Neuronal stem cell (in vitro differentiated cells): ENCODE data around the gene B3GAT3.
"Not testable (repeated sequence)": the region's sequence is repeated elsewhere in the genome, so short reads cannot be mapped to it uniquely, and the experiment has no call there.

Experiments
- DNase-seq: peaks from one replicate; pipeline ENCODE4 v3.0.0-alpha.2; 2013; ENCODE audit warnings: low spot score
- H2AFZ ChIP-seq: one replicate; pipeline ENCODE4 v1.6.1; 2013; ENCODE audit warnings: mild to moderate bottlenecking, low read length, inconsistent platforms
- H2AK5ac ChIP-seq: 2 replicates; pipeline ENCODE4 v1.6.1; 2013; ENCODE audit warnings: low read depth, mild to moderate bottlenecking, inconsistent platforms, low read length, moderate library complexity, mixed read lengths
- H2BK120ac ChIP-seq: 2 replicates; pipeline ENCODE4 v1.6.1; 2013; ENCODE audit warnings: low read depth, mild to moderate bottlenecking, inconsistent platforms, low read length, moderate library complexity, mixed read lengths
- H2BK12ac ChIP-seq: one replicate; pipeline ENCODE4 v1.6.1; 2013; ENCODE audit warnings: low read length, inconsistent platforms
- H2BK15ac ChIP-seq: 2 replicates; pipeline ENCODE4 v1.6.1; 2013; ENCODE audit warnings: mild to moderate bottlenecking, low read length, inconsistent platforms, mixed read lengths
- H2BK5ac ChIP-seq: one replicate; pipeline ENCODE4 v1.6.1; 2013; ENCODE audit warnings: inconsistent platforms, mild to moderate bottlenecking, low read length, moderate library complexity
- H3K14ac ChIP-seq: one replicate; pipeline ENCODE4 v1.6.1; 2013; ENCODE audit warnings: low read length, inconsistent platforms
- H3K18ac ChIP-seq: 2 replicates; pipeline ENCODE4 v1.6.1; 2013; ENCODE audit warnings: low read length, inconsistent platforms
- H3K23ac ChIP-seq: 2 replicates; pipeline ENCODE4 v1.6.1; 2013; ENCODE audit warnings: low read depth, mild to moderate bottlenecking, mixed read lengths, low read length, inconsistent platforms; ENCODE audit not compliant: poor library complexity
- H3K27ac ChIP-seq: replicated peaks from 3 replicates; pipeline ENCODE4 v1.5.1; 2013; ENCODE audit warnings: low read length, inconsistent platforms
- H3K27me3 ChIP-seq, 3 experiments: 2 replicates each; pipeline ENCODE4 v1.6.1; 2013; ENCODE audit warnings: low read length in 3 of 3, mild to moderate bottlenecking in 2 of 3, inconsistent platforms in 1 of 3, low read depth in 1 of 3, mixed read lengths in 1 of 3, moderate library complexity in 1 of 3; ENCODE audit not compliant: control insufficient read depth in 3 of 3, insufficient read depth in 3 of 3
- H3K36me3 ChIP-seq, 2 donors: replicated peaks in 1 of 2; 2 replicates each; pipeline ENCODE4 v1.6.1; 2013; ENCODE audit warnings: low read length in 2 of 2; ENCODE audit not compliant: control insufficient read depth in 2 of 2, insufficient read depth in 2 of 2
- H3K4ac ChIP-seq: 2 replicates; pipeline ENCODE4 v1.6.1; 2013; ENCODE audit warnings: inconsistent platforms, mild to moderate bottlenecking, low read length, moderate library complexity
- H3K4me1 ChIP-seq, 2 donors: 1 replicate in 1 of 2; 2 replicates in 1 of 2; pipeline ENCODE4 v1.6.1; 2013; ENCODE audit warnings: low read length in 2 of 2, low read depth in 1 of 2; ENCODE audit not compliant: control insufficient read depth in 2 of 2, insufficient read depth in 1 of 2
- H3K4me2 ChIP-seq: one replicate; pipeline ENCODE4 v1.6.1; 2013; ENCODE audit warnings: mild to moderate bottlenecking, low read length, inconsistent platforms; ENCODE audit not compliant: insufficient read depth, poor library complexity, severe bottlenecking
- H3K4me3 ChIP-seq, 2 donors: 2 replicates each; pipeline ENCODE4 v1.5.1; 2013; ENCODE audit warnings: low read length in 2 of 2, mild to moderate bottlenecking in 2 of 2, inconsistent platforms in 1 of 2, moderate library complexity in 1 of 2
- H3K79me1 ChIP-seq: one replicate; pipeline ENCODE4 v1.6.1; 2013; ENCODE audit warnings: low read depth, mild to moderate bottlenecking, inconsistent platforms, low read length, moderate library complexity
- H3K9ac ChIP-seq: one replicate; pipeline ENCODE4 v1.6.1; 2013; ENCODE audit warnings: mild to moderate bottlenecking, low read depth, low read length, inconsistent platforms; ENCODE audit not compliant: poor library complexity
- H3K9me3 ChIP-seq, 2 donors: replicated peaks in 1 of 2; 2 replicates each; pipeline versions ENCODE3 to v1.6.1; 2013; ENCODE audit warnings: low read length in 2 of 2, mild to moderate bottlenecking in 2 of 2, inconsistent platforms in 1 of 2, low read depth in 1 of 2, mixed read lengths in 1 of 2, moderate library complexity in 1 of 2; ENCODE audit not compliant: control insufficient read depth in 2 of 2, insufficient read depth in 1 of 2
- H4K8ac ChIP-seq: one replicate; pipeline ENCODE4 v1.6.1; 2013; ENCODE audit warnings: low read depth, mild to moderate bottlenecking, inconsistent platforms, low read length, moderate library complexity
- H4K91ac ChIP-seq: one replicate; pipeline ENCODE4 v1.6.1; 2013; ENCODE audit warnings: low read length, low read depth, mild to moderate bottlenecking, inconsistent platforms; ENCODE audit not compliant: poor library complexity
- WGBS, 2 donors: extraction: QIAGEN DNeasy Blood & Tissue Kit; methylation state at CpG; one replicate each; pipeline ENCODE4 v1.1.7; 2013; ENCODE audit warnings: missing lambda C conversion rate in 2 of 2, mixed read lengths in 1 of 2; ENCODE audit not compliant: insufficient read length in 2 of 2, insufficient replicate concordance in 1 of 2; ENCODE audit errors: extremely low coverage in 2 of 2; 5-methylcytosine and 5-hydroxymethylcytosine counted together

Gene B3GAT3

DNA sequence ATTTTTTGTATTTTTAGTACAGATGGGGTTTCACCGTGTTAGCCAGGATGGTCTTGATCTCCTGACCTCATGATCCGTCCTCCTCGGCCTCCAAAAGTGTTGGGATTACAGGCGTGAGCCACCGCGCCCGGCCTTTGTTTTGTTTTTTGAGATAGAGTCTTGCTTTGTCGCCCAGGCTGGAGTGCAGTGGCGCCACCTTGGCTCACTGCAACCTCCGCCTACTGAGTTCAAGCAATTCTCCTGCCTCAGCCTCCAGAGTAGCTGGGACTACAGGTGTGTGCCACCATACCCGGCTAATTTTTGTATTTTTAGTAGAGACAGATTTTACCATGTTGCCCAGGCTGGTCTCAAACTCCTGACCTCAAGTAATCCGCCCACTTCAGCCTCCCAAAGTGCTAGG lies 28.5 kb upstream of the B3GAT3 start:
- H4K91ac ChIP-seq, H3K9ac ChIP-seq, H3K27me3 ChIP-seq, H3K4me2 ChIP-seq, H3K18ac ChIP-seq, H2BK5ac ChIP-seq, DNase-seq, H2BK15ac ChIP-seq, H2BK120ac ChIP-seq, H3K4me1 ChIP-seq, H2AFZ ChIP-seq, H3K14ac ChIP-seq, H2AK5ac ChIP-seq, H3K9me3 ChIP-seq, H3K27ac ChIP-seq, H3K23ac ChIP-seq, H3K4ac ChIP-seq, H2BK12ac ChIP-seq, H3K4me3 ChIP-seq, H4K8ac ChIP-seq: not testable (repeated sequence)
- H3K36me3 ChIP-seq: peaks cover 21 to 34% of the 10 kb centered on the region in 2 donors
- H3K79me1 ChIP-seq: peaks cover 12% of the 10 kb centered on the region
- WGBS, 2 donors: no CpG with 5 or more reads among the region's 12 CpGs

DNA sequence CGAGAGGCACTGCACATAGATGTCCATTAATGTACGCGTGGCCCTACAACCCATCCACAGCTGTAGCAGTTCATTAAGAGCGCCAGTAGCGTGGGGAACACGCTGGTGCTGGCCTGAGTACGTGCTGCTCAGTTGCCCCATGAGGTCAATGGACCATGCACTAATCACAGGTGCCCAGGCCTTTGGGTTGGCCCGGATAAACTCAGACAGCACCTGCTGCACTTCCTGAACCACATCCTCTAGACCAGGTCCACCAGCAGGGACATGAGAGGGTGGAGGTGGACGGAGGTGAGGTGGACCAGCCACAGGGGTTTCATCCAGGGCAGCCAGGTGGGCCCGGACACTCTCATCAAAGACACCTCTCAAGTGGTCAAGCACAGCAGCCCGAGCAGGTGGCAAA lies 27.7 kb upstream of the B3GAT3 start:
- no peak overlapping the region for H2BK5ac ChIP-seq
- no peak for DNase-seq
- no peak overlapping the region for H3K4me3 ChIP-seq
- peaks cover 4 to 8% of the 10 kb centered on the region in 2 donors for H3K4me1 ChIP-seq
- no peaks in the 10 kb centered on the region for H3K27me3 ChIP-seq
- no CpG with 5 or more reads among the region's 11 CpGs for WGBS, 2 donors
- peaks cover 12% of the 10 kb centered on the region for H3K79me1 ChIP-seq
- H2AK5ac ChIP-seq: no peak overlapping the region
- no peak overlapping the region for H2AFZ ChIP-seq
- no peak overlapping the region for H4K8ac ChIP-seq
- no peak overlapping the region for H4K91ac ChIP-seq
- H3K14ac ChIP-seq: no peak overlapping the region
- H3K36me3 ChIP-seq: peaks cover 21 to 41% of the 10 kb centered on the region in 2 donors
- H3K9me3 ChIP-seq: no peaks in the 10 kb centered on the region
- no peak overlapping the region for H3K27ac ChIP-seq
- peak overlapping the region; percentile 7 for H3K9ac ChIP-seq
- H2BK15ac ChIP-seq: no peak overlapping the region
- no peak overlapping the region for H2BK12ac ChIP-seq
- H3K23ac ChIP-seq: no peak overlapping the region
- no peak overlapping the region for H3K18ac ChIP-seq
- H3K4ac ChIP-seq: no peak overlapping the region
- no peak overlapping the region for H2BK120ac ChIP-seq
- H3K4me2 ChIP-seq: no peak overlapping the region

DNA sequence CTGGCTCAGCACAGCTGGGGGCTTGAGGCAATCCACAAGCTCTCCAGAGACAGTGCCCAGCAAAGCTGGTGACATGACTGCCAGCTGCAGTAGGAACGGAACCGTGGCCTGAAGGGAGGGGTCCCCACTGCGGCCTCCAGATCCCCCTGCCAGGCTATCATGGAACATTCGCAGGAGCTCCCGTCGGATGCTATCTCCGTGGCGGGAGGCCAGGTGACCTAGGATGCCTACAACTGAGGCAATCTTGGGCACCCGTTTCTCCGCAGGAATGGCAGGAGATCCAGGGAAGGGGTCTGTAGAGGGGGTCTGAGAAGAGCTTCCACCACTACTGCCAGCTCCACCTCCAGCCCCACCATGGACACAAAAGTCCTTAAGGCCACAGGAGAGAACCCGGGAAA lies 27.2 kb upstream of the B3GAT3 start:
- Histone ChIP-seq H2BK15ac (no peak overlapping the region), H3K27ac (no peak overlapping the region), H3K9ac (no peak overlapping the region), H4K8ac (no peak overlapping the region), H2BK12ac (no peak overlapping the region), H3K14ac (no peak overlapping the region), H3K4me1 (peaks cover 4 to 8% of the 10 kb centered on the region in 2 donors), H3K79me1 (peaks cover 13% of the 10 kb centered on the region), H2BK120ac (no peak overlapping the region), H3K4ac (no peak overlapping the region), H4K91ac (no peak overlapping the region), H3K23ac (no peak overlapping the region), H3K18ac (no peak overlapping the region), H3K27me3 (no peaks in the 10 kb centered on the region), H3K4me3 (no peak overlapping the region), H3K9me3 (no peaks in the 10 kb centered on the region), H2AFZ (no peak overlapping the region), H3K36me3 (peaks cover 26 to 46% of the 10 kb centered on the region in 2 donors), H2AK5ac (no peak overlapping the region), H2BK5ac (no peak overlapping the region), H3K4me2 (no peak overlapping the region)
- no peak for DNase-seq
- WGBS, 2 donors: no CpG with 5 or more reads among the region's 11 CpGs

DNA sequence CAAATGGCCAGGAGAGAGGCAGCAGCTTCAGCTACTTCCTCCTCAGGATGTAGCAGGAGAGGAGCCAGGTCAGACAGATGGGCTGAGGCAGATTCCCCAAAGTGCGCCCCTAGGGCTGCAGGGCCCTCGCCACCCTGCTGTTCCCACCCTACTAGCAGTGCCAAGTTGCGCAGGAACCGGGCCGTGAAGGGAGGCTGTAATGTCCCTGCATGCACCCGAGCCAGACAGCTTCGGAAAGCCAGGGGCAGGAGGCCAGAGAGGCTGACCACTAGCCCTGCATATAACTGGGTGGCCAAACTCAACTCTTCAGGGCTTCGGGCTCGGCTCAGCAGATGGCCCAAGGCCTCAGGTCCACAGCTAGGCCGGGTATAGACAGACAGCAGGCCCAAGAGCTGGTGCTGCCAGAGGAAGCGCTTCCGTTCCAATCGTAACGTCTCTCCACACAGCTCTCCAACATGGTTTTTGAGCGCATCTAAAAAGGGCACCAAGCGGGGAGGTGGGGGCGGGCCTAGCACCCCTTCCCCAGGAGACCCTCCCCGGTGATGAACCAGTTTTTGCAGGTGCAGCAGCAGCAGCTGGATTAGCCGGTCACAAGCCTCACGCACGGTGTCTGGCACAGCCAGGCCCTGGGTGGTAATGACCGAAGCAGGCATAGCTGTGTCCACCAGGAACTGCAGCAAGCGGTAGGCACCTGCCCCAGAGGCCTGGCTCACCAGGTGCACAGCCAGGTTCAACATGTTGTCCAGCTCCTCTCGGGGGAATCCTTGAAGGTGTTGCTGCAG lies 26.6 kb upstream of the B3GAT3 start:
- Histone ChIP-seq H4K91ac (no peak overlapping the region), H2AFZ (no peak overlapping the region), H3K79me1 (peaks cover 13% of the 10 kb centered on the region), H4K8ac (no peak overlapping the region), H3K18ac (no peak overlapping the region), H3K4me1 (peaks cover 4 to 8% of the 10 kb centered on the region in 2 donors), H3K27me3 (no peaks in the 10 kb centered on the region), H3K14ac (no peak overlapping the region), H3K4me3 (no peak overlapping the region), H3K9ac (peak overlapping the region; percentile 74), H2BK5ac (no peak overlapping the region), H2BK15ac (no peak overlapping the region), H3K4ac (no peak overlapping the region), H3K36me3 (peaks cover 26 to 52% of the 10 kb centered on the region in 2 donors), H3K27ac (no peak overlapping the region), H2AK5ac (peak overlapping the region; percentile 57), H3K9me3 (no peaks in the 10 kb centered on the region), H2BK120ac (no peak overlapping the region), H3K23ac (peak overlapping the region; percentile 75), H3K4me2 (no peak overlapping the region), H2BK12ac (no peak overlapping the region)
- DNase-seq: no peak
- WGBS, 2 donors: no CpG with 5 or more reads among the region's 24 CpGs
